ENCODE measurements around the gene PRKRA. TPM values are rescaled to one million over a fixed set of nuclear protein-coding genes. Genes with fewer than 3 reads are reported as not detected.

Gene PRKRA
- total RNA-seq, 1 donor from 2014 or later = 69.5 TPM

- Mint-ChIP-seq H3K4me1 (ENCODE audit: unreplicated experiment) (no peaks in the 10 kb centered on the region), H3K36me3 (no peaks in the 10 kb centered on the region), H3K9me3 (no peaks in the 10 kb centered on the region), H3K27ac (no peak overlapping the region), H3K27me3 (peaks cover 10% of the 10 kb centered on the region), H3K4me3 (no peak overlapping the region)
- DNase-seq (ENCODE audit: extremely low spot score, unreplicated experiment) = no peak
- no peak for TF ChIP-seq CTCF (conservative IDR thresholded peaks at IDR 0.05)
These were observed 55.7 kb downstream of the PRKRA start for GRCh38 chr2:178395295-178395694.

GRCh38 chr2:178394859-178395258 is 56.1 kb downstream of the PRKRA start:
- H3K36me3 Mint-ChIP-seq = no peaks in the 10 kb centered on the region
- H3K4me1 Mint-ChIP-seq (ENCODE audit: unreplicated experiment) = no peaks in the 10 kb centered on the region
- TF ChIP-seq CTCF (conservative IDR thresholded peaks at IDR 0.05) = no peak
- H3K27ac Mint-ChIP-seq = no peak overlapping the region
- no peak overlapping the region for H3K4me3 Mint-ChIP-seq
- H3K9me3 Mint-ChIP-seq = no peaks in the 10 kb centered on the region
- peaks cover 10% of the 10 kb centered on the region for H3K27me3 Mint-ChIP-seq
- no peak for DNase-seq (ENCODE audit: extremely low spot score, unreplicated experiment)

- H3K9me3 Mint-ChIP-seq = no peaks in the 10 kb centered on the region
These were observed 58.8 kb downstream of the PRKRA start for GRCh38 chr2:178392215-178392614.

GRCh38 chr2:178391701-178392100 is 59.3 kb downstream of the PRKRA start:
- Mint-ChIP-seq H3K4me3 (no peak overlapping the region), H3K27me3 (peaks cover 15% of the 10 kb centered on the region), H3K4me1 (ENCODE audit: unreplicated experiment) (no peaks in the 10 kb centered on the region), H3K9me3 (no peaks in the 10 kb centered on the region), H3K27ac (no peak overlapping the region), H3K36me3 (no peaks in the 10 kb centered on the region)
- no peak for TF ChIP-seq CTCF (conservative IDR thresholded peaks at IDR 0.05)
- no peak for DNase-seq (ENCODE audit: extremely low spot score, unreplicated experiment)

More at GRCh38 chr2:178392215-178392614, 58.8 kb downstream of the PRKRA start:
- Mint-ChIP-seq H3K36me3 (no peaks in the 10 kb centered on the region), H3K27me3 (peaks cover 15% of the 10 kb centered on the region), H3K4me1 (ENCODE audit: unreplicated experiment) (no peaks in the 10 kb centered on the region), H3K4me3 (no peak overlapping the region), H3K27ac (no peak overlapping the region)
- no peak for DNase-seq (ENCODE audit: extremely low spot score, unreplicated experiment)
- no peak for TF ChIP-seq CTCF (conservative IDR thresholded peaks at IDR 0.05)

- no peak overlapping the region for H3K27ac Mint-ChIP-seq
- H3K36me3 Mint-ChIP-seq = peaks cover 4% of the 10 kb centered on the region
- DNase-seq (ENCODE audit: extremely low spot score, unreplicated experiment) = no peak
- peaks cover 11% of the 10 kb centered on the region for H3K27me3 Mint-ChIP-seq
- no peak overlapping the region for H3K4me3 Mint-ChIP-seq
- TF ChIP-seq CTCF (conservative IDR thresholded peaks at IDR 0.05) = no peak
- no peaks in the 10 kb centered on the region for H3K4me1 Mint-ChIP-seq (ENCODE audit: unreplicated experiment)
- no peaks in the 10 kb centered on the region for H3K9me3 Mint-ChIP-seq
These were observed 62.7 kb downstream of the PRKRA start for GRCh38 chr2:178388287-178388686.
